ENCODE results near the gene PUSL1.

DNA sequence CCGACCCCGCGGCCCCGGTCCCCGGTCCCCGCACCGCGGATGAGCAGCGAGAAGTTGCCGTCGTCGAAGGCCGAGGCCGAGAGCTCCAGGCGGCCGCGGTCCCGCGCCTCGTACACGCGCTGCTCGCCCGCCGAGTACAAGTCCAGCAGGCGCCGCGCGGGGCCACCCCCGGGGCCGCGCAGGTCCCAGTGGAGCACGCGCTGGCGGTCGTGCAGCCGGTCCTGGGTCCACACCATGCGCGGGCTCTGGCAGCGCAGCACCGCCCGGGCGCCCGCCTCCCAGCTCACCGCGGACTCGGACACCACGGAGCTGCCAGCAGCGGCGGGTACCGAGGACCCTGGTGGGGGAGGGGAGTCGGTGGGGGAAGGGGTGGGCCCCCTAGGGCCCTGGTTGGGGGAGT is 47.0 kb downstream of the PUSL1 start:
- TF ChIP-seq POLR2AphosphoS5 (IDR thresholded peaks at IDR 0.05; ENCODE audit: low read depth, low read length): no peak
- TF ChIP-seq SIN3A (IDR thresholded peaks at IDR 0.05; ENCODE audit: borderline replicate concordance, insufficient read depth, low read length): no peak
- TF ChIP-seq TAF1 (IDR thresholded peaks at IDR 0.05; ENCODE audit: borderline replicate concordance, insufficient read depth, low read length): no peak
- TF ChIP-seq, protein P1, sequence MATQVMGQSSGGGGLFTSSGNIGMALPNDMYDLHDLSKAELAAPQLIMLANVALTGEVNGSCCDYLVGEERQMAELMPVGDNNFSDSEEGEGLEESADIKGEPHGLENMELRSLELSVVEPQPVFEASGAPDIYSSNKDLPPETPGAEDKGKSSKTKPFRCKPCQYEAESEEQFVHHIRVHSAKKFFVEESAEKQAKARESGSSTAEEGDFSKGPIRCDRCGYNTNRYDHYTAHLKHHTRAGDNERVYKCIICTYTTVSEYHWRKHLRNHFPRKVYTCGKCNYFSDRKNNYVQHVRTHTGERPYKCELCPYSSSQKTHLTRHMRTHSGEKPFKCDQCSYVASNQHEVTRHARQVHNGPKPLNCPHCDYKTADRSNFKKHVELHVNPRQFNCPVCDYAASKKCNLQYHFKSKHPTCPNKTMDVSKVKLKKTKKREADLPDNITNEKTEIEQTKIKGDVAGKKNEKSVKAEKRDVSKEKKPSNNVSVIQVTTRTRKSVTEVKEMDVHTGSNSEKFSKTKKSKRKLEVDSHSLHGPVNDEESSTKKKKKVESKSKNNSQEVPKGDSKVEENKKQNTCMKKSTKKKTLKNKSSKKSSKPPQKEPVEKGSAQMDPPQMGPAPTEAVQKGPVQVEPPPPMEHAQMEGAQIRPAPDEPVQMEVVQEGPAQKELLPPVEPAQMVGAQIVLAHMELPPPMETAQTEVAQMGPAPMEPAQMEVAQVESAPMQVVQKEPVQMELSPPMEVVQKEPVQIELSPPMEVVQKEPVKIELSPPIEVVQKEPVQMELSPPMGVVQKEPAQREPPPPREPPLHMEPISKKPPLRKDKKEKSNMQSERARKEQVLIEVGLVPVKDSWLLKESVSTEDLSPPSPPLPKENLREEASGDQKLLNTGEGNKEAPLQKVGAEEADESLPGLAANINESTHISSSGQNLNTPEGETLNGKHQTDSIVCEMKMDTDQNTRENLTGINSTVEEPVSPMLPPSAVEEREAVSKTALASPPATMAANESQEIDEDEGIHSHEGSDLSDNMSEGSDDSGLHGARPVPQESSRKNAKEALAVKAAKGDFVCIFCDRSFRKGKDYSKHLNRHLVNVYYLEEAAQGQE (IDR thresholded peaks at IDR 0.05; ENCODE audit: insufficient read depth in 1 of 2, low read depth in 2 of 2, low read length in 2 of 2): no peak
